ENCODE results near the gene PDIA5.
A peak's percentile ranks its signal among the peaks of the same experiment; 100 is the strongest.

PDIA5 gene

DNA sequence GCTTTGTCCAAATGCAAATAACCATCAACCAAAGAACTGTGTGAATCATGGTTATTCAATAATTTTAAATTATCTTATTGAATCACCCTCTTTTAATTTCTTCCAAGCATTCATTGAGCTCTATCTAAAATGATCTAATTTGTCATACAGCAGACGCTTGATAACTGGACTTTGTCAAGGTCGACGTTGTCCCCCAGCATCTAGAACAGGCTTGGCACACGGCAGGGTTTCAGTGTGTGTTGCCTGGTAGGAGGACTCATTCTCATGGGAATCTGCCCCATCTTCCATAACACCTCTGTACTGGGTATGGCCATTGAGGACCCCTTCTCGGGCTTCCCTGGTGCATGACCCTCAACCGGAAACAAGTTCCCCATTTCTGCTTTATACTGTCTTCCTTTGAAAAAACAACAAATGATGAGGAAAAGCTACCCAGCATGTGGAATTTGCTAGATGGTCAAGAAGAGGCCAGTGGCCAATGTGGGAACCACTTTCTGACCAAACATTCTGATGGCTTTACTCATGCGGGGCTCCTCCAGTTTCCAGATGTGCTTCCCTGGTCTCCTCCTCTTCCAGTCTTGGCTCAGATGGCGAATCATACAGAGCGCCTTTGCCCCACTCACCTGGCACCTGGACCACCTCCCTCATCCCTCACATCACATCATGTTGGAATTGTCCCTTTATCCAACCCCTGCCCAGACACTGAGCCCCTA is 93.3 kb downstream of the PDIA5 start:
- H3K4me3 ChIP-seq (ENCODE audit: low read depth, low read length, poor library complexity, severe bottlenecking), result no peak overlapping the region
- no peaks in the 10 kb centered on the region for H3K9me2 ChIP-seq (ENCODE audit: low read depth, low read length)
- H4K20me1 ChIP-seq (ENCODE audit: insufficient read depth, low read length), result no peaks in the 10 kb centered on the region
- H3K27ac ChIP-seq (ENCODE audit: low read depth, low read length, poor library complexity, severe bottlenecking), result no peak overlapping the region
- H3K36me3 ChIP-seq (ENCODE audit: insufficient read depth, low read length), result peaks cover 18% of the 10 kb centered on the region
- no peaks in the 10 kb centered on the region for H3K27me3 ChIP-seq (ENCODE audit: insufficient read depth, low read length)
- H3K9ac ChIP-seq (ENCODE audit: low read length), result no peak overlapping the region
- TF ChIP-seq, protein P1, sequence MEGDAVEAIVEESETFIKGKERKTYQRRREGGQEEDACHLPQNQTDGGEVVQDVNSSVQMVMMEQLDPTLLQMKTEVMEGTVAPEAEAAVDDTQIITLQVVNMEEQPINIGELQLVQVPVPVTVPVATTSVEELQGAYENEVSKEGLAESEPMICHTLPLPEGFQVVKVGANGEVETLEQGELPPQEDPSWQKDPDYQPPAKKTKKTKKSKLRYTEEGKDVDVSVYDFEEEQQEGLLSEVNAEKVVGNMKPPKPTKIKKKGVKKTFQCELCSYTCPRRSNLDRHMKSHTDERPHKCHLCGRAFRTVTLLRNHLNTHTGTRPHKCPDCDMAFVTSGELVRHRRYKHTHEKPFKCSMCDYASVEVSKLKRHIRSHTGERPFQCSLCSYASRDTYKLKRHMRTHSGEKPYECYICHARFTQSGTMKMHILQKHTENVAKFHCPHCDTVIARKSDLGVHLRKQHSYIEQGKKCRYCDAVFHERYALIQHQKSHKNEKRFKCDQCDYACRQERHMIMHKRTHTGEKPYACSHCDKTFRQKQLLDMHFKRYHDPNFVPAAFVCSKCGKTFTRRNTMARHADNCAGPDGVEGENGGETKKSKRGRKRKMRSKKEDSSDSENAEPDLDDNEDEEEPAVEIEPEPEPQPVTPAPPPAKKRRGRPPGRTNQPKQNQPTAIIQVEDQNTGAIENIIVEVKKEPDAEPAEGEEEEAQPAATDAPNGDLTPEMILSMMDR (IDR thresholded peaks at IDR 0.05; ENCODE audit: low read length), result no peak
- no peak for TF ChIP-seq EZH2 (IDR thresholded peaks at IDR 0.05; ENCODE audit: borderline replicate concordance, low read length)
- H3F3A ChIP-seq (ENCODE audit: insufficient read depth, low read length), result no peaks in the 10 kb centered on the region
- H3K4me2 ChIP-seq (ENCODE audit: low read length), result no peak overlapping the region
- no peak overlapping the region for H2AFZ ChIP-seq (ENCODE audit: low read length)
- no peaks in the 10 kb centered on the region for H3K4me1 ChIP-seq (ENCODE audit: insufficient read depth, low read length, severe bottlenecking)
- H3K9me3 ChIP-seq (ENCODE audit: low read length), result 0 out of 2 replicates have a peak, but pooled peaks cover 4% of the 10 kb centered on the region
- no peaks in the 10 kb centered on the region for H3K79me2 ChIP-seq (ENCODE audit: insufficient read depth, low read length)

DNA sequence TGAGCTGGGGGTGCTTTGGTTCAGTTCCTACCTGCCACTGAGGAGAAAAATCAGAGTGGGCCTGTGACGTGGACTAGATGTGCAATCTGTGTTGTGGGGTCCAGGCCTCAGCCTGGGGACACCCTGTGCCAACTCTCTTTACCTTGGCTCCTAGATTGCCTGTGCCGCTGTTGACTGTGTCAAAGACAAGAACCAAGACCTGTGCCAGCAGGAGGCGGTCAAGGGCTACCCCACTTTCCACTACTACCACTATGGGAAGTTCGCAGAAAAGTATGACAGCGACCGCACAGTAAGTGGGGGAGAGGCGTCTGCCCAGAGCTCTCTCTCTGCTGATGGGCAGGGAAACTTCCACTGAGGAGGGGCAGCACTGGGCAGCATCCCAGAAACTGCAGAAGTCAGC is 94.3 kb downstream of the PDIA5 start:
- Histone ChIP-seq H3K4me1 (ENCODE audit: insufficient read depth, low read length, severe bottlenecking) (no peaks in the 10 kb centered on the region), H3K79me2 (ENCODE audit: insufficient read depth, low read length) (no peaks in the 10 kb centered on the region), H3K9ac (ENCODE audit: low read length) (no peak overlapping the region), H3K9me3 (ENCODE audit: low read length) (0 out of 2 replicates have a peak, but pooled peaks cover 7% of the 10 kb centered on the region), H3F3A (ENCODE audit: insufficient read depth, low read length) (no peaks in the 10 kb centered on the region), H3K9me2 (ENCODE audit: low read depth, low read length) (no peaks in the 10 kb centered on the region), H3K27ac (ENCODE audit: low read depth, low read length, poor library complexity, severe bottlenecking) (no peak overlapping the region), H2AFZ (ENCODE audit: low read length) (no peak overlapping the region), H3K27me3 (ENCODE audit: insufficient read depth, low read length) (no peaks in the 10 kb centered on the region), H3K4me2 (ENCODE audit: low read length) (no peak overlapping the region), H3K4me3 (ENCODE audit: low read depth, low read length, poor library complexity, severe bottlenecking) (no peak overlapping the region), H3K36me3 (ENCODE audit: insufficient read depth, low read length) (peaks cover 21% of the 10 kb centered on the region), H4K20me1 (ENCODE audit: insufficient read depth, low read length) (no peaks in the 10 kb centered on the region)
- TF ChIP-seq EZH2 (IDR thresholded peaks at IDR 0.05; ENCODE audit: borderline replicate concordance, low read length), result no peak
- TF ChIP-seq, protein P1 (IDR thresholded peaks at IDR 0.05; ENCODE audit: low read length), result peak; percentile 28; the same call in 1 of the 2 replicates

DNA sequence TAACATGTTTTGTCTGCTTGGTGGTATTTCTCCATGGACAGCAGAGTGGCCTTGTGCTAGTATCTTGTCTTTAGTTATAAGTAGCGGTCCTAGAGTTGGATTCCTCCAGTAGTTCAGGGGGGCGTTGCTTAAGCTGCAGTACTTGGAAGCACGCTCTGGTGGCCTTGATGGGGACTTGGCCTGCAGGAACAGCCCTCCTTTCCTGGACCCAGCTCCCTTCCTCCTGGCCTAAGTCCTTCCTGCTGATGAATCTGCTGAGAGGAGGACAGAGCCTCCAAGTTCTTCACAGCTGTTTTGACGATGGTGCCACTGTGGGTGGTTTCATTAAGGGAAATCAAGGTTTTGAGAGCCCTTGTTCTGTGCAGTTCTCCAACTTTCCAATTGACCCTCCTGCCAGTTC is 96.3 kb downstream of the PDIA5 start:
- H3K36me3 ChIP-seq (ENCODE audit: insufficient read depth, low read length), result peaks cover 21% of the 10 kb centered on the region
- H3K27ac ChIP-seq (ENCODE audit: low read depth, low read length, poor library complexity, severe bottlenecking), result no peak overlapping the region
- 0 out of 2 replicates have a peak, but pooled peaks cover 10% of the 10 kb centered on the region for H3K9me3 ChIP-seq (ENCODE audit: low read length)
- H2AFZ ChIP-seq (ENCODE audit: low read length), result no peak overlapping the region
- no peak for TF ChIP-seq EZH2 (IDR thresholded peaks at IDR 0.05; ENCODE audit: borderline replicate concordance, low read length)
- TF ChIP-seq, protein P1 (IDR thresholded peaks at IDR 0.05; ENCODE audit: low read length), result no peak
- no peak overlapping the region for H3K4me3 ChIP-seq (ENCODE audit: low read depth, low read length, poor library complexity, severe bottlenecking)
- H4K20me1 ChIP-seq (ENCODE audit: insufficient read depth, low read length), result no peaks in the 10 kb centered on the region
- no peak overlapping the region for H3K4me2 ChIP-seq (ENCODE audit: low read length)
- H3K9ac ChIP-seq (ENCODE audit: low read length), result no peak overlapping the region
- no peaks in the 10 kb centered on the region for H3K9me2 ChIP-seq (ENCODE audit: low read depth, low read length)
- H3K4me1 ChIP-seq (ENCODE audit: insufficient read depth, low read length, severe bottlenecking), result no peaks in the 10 kb centered on the region
- no peaks in the 10 kb centered on the region for H3K27me3 ChIP-seq (ENCODE audit: insufficient read depth, low read length)
- H3K79me2 ChIP-seq (ENCODE audit: insufficient read depth, low read length), result no peaks in the 10 kb centered on the region
- no peaks in the 10 kb centered on the region for H3F3A ChIP-seq (ENCODE audit: insufficient read depth, low read length)
